HEK293 (cell line): ENCODE measurements around the gene MAP1S.

ENCODE experiments used
- CTCF ChIA-PET: fragments of 350-600 bp; formaldehyde crosslinking; extraction: SDS; loops from one replicate; lab custom pipeline; 2021; ENCODE audit warnings: antibody characterized with exemption; lab: Yijun Ruan, JAX
- POLR2A ChIA-PET: fragments of 300-600 bp; formaldehyde crosslinking; extraction: SDS; loops from one replicate; lab custom pipeline; 2020; ENCODE audit warnings: antibody characterized with exemption, inconsistent platforms; lab: Yijun Ruan, JAX
- H3K27ac ChIP-seq: fragments of 200-500 bp; sonication (Bioruptor generic); 2 replicates; pipeline ENCODE4 v1.5.1; 2014; ENCODE audit warnings: low read depth, low read length, control low read depth, inconsistent platforms; ENCODE audit errors: extremely low read depth
- H3K36me3 ChIP-seq, 2 experiments: fragments of 200-500 bp in 1 of 2; sonication (Bioruptor generic) in 1 of 2; 1 replicate in 1 of 2; 2 replicates in 1 of 2; pipeline ENCODE4 v1.5.1; 2014 to 2017; ENCODE audit warnings: inconsistent platforms in 2 of 2, low read length in 2 of 2; ENCODE audit not compliant: control insufficient read depth in 2 of 2, insufficient read depth in 1 of 2
- H3K4me1 ChIP-seq: fragments of 200-500 bp; sonication (Bioruptor generic); 2 replicates; pipeline ENCODE4 v1.5.1; 2014; ENCODE audit warnings: mild to moderate bottlenecking, low read length, inconsistent platforms; ENCODE audit not compliant: control insufficient read depth, insufficient read depth
- H3K4me3 ChIP-seq: 2 replicates; pipeline ENCODE4 v1.5.1; 2011; ENCODE audit warnings: low read depth, mild to moderate bottlenecking, control low read depth, low read length, moderate library complexity
- H3K9me3 ChIP-seq: fragments of 200-500 bp; sonication (Bioruptor generic); 2 replicates; pipeline ENCODE4 v1.5.1; 2014; ENCODE audit warnings: low read depth, low read length, inconsistent platforms; ENCODE audit not compliant: control insufficient read depth, insufficient read depth
- ATF2 ChIP-seq: fragments of 450-650 bp; formaldehyde crosslinking; IDR thresholded peaks from 2 replicates; pipeline ENCODE4 v1.5.1; 2016; ENCODE audit warnings: missing biosample characterization, missing genetic modification characterization, low read depth
- EGR2 ChIP-seq: fragments of 450-650 bp; formaldehyde crosslinking; IDR thresholded peaks from 2 replicates; pipeline ENCODE4 v1.5.1; 2016; ENCODE audit warnings: low read depth, missing biosample characterization, missing genetic modification characterization
- KLF7 ChIP-seq: fragments of 450-650 bp; formaldehyde crosslinking; IDR thresholded peaks from 2 replicates; pipeline ENCODE4 v1.5.1; 2016; ENCODE audit warnings: missing biosample characterization, missing genetic modification characterization, borderline replicate concordance
- KLF8 ChIP-seq: fragments of 450-650 bp; formaldehyde crosslinking; IDR thresholded peaks from 2 replicates; pipeline ENCODE4 v1.5.1; 2016; ENCODE audit warnings: missing biosample characterization, missing genetic modification characterization
- PATZ1 ChIP-seq: fragments of 450-650 bp; formaldehyde crosslinking; IDR thresholded peaks from 2 replicates; pipeline ENCODE4 v1.5.1; 2016; ENCODE audit warnings: missing biosample characterization, missing genetic modification characterization
- PRDM4 ChIP-seq: fragments of 450-650 bp; formaldehyde crosslinking; IDR thresholded peaks from 2 replicates; pipeline ENCODE4 v1.5.1; 2017; ENCODE audit warnings: missing biosample characterization, missing genetic modification characterization
- SALL2 ChIP-seq: fragments of 450-650 bp; formaldehyde crosslinking; IDR thresholded peaks from 2 replicates; pipeline ENCODE4 v1.5.0; 2017; ENCODE audit warnings: missing biosample characterization, mild to moderate bottlenecking, missing genetic modification characterization, borderline replicate concordance
- SETDB1 ChIP-seq: IDR thresholded peaks from one replicate; pipeline ENCODE4 v1.6.1; 2017; ENCODE audit warnings: mild to moderate bottlenecking, low read length, moderate library complexity, mixed read lengths; ENCODE audit not compliant: insufficient read length
- ZBTB10 ChIP-seq: fragments of 450-650 bp; formaldehyde crosslinking; IDR thresholded peaks from 2 replicates; pipeline ENCODE4 v1.5.1; 2016; ENCODE audit warnings: missing biosample characterization, missing genetic modification characterization
- ZBTB49 ChIP-seq: fragments of 450-650 bp; formaldehyde crosslinking; IDR thresholded peaks from 2 replicates; pipeline ENCODE4 v1.5.1; 2016; ENCODE audit warnings: missing biosample characterization, missing genetic modification characterization, low read depth
- ZFP37 ChIP-seq: fragments of 450-650 bp; formaldehyde crosslinking; IDR thresholded peaks from 2 replicates; pipeline ENCODE4 v1.5.1; 2016; ENCODE audit warnings: missing biosample characterization, missing genetic modification characterization
- ZNF18 ChIP-seq: fragments of 450-650 bp; formaldehyde crosslinking; IDR thresholded peaks from 2 replicates; pipeline ENCODE4 v1.5.1; 2016; ENCODE audit warnings: missing biosample characterization, missing genetic modification characterization
- ZNF221 ChIP-seq: fragments of 450-650 bp; formaldehyde crosslinking; IDR thresholded peaks from 2 replicates; pipeline ENCODE4 v1.5.1; 2017; ENCODE audit warnings: missing biosample characterization, missing genetic modification characterization, borderline replicate concordance
- ZNF366 ChIP-seq: fragments of 450-650 bp; formaldehyde crosslinking; conservative IDR thresholded peaks from 2 replicates; pipeline ENCODE4 v1.5.1; 2016; ENCODE audit warnings: missing biosample characterization, missing genetic modification characterization
- ZNF404 ChIP-seq: fragments of 450-650 bp; formaldehyde crosslinking; IDR thresholded peaks from 2 replicates; pipeline ENCODE4 v1.5.1; 2017; ENCODE audit warnings: missing biosample characterization, missing genetic modification characterization
- ZNF514 ChIP-seq: fragments of 450-650 bp; formaldehyde crosslinking; IDR thresholded peaks from 2 replicates; pipeline ENCODE4 v1.5.1; 2016; ENCODE audit warnings: missing biosample characterization, missing genetic modification characterization
- ZNF654 ChIP-seq: fragments of 450-650 bp; formaldehyde crosslinking; IDR thresholded peaks from 2 replicates; pipeline ENCODE4 v1.5.1; 2016; ENCODE audit warnings: low read depth, missing biosample characterization, missing genetic modification characterization
- ZNF792 ChIP-seq: fragments of 450-650 bp; formaldehyde crosslinking; IDR thresholded peaks from 2 replicates; pipeline ENCODE4 v1.5.1; 2016; ENCODE audit warnings: missing biosample characterization, missing genetic modification characterization
- ZNF837 ChIP-seq: fragments of 450-650 bp; formaldehyde crosslinking; IDR thresholded peaks from 2 replicates; pipeline ENCODE4 v1.5.1; 2016; ENCODE audit warnings: missing biosample characterization, missing genetic modification characterization
- ZSCAN30 ChIP-seq: fragments of 450-650 bp; IDR thresholded peaks from 2 replicates; pipeline ENCODE4 v1.5.1; 2018; ENCODE audit warnings: missing biosample characterization, mild to moderate bottlenecking, missing genetic modification characterization, moderate library complexity

The MAP1S gene

GRCh38 chr19:17687141-17687856 is 32.0 kb upstream of the MAP1S start (continued):
- TF ChIP-seq ZBTB49 (tag by site-specific recombination) (no peak), ZNF514 (tag by site-specific recombination) (no peak), SALL2 (tag by site-specific recombination) (no peak), EGR2 (peak; percentile 75), ZNF366 (peak; percentile 40; the same call in 1 of the 2 replicates)
- TF ChIP-seq, all 188 proteins: peak for 5

GRCh38 chr19:17687857-17688784 is 31.2 kb upstream of the MAP1S start, which contains the start of gene UNC13A:
UNC13A (minus strand) TSS chr19:17688354; CDS start chr19:17688199, 155 bp downstream.
- Histone ChIP-seq H3K27ac (no peak within 1 kb of the TSS), H3K9me3 (no peaks in the 10 kb centered on the region), H3K36me3 (no peaks in the 10 kb centered on the region), H3K4me3 (peak within 1 kb of the TSS; percentile 28), H3K4me1 (no peaks in the 10 kb centered on the region)
- ChIA-PET POLR2A (no interaction called here), CTCF (interaction anchor here (0.6 to 1.0 kb wide), 3 partner anchors 23 to 308 kb away, joined by 3 to 5 read pairs (median 3); no protein-coding TSS in a partner anchor)
- TF ChIP-seq ZNF404 (tag by site-specific recombination) (no peak), ZSCAN30 (peak; percentile 76; the same call in 1 of the 2 replicates), PATZ1 (peak; percentile 67), SETDB1 (no peak), ZNF792 (tag by site-specific recombination) (0 out of 2 replicates have a peak, but pooled peaks have one; percentile 15), ZBTB10 (tag by site-specific recombination) (0 out of 2 replicates have a peak, but pooled peaks have one; percentile 36), ZNF221 (tag by site-specific recombination) (no peak), PRDM4 (tag by site-specific recombination) (no peak), ZNF837 (tag by site-specific recombination) (no peak), ATF2 (tag by site-specific recombination) (no peak), KLF8 (tag by site-specific recombination) (no peak), ZNF18 (no peak), ZNF654 (no peak), KLF7 (tag by site-specific recombination) (no peak), ZFP37 (tag by site-specific recombination) (no peak)
